OCI-LY7 (cell line): ENCODE measurements around the gene CLPTM1.

ENCODE experiments used
- CTCF ChIP-seq: fragments of 200-600 bp; sonication (generic); conservative IDR thresholded peaks from 2 replicates; pipeline ENCODE4 v1.5.1; 2014; ENCODE audit warnings: mild to moderate bottlenecking, antibody characterized with exemption, low read length, moderate library complexity, mixed read lengths
- EZH2phosphoT487 ChIP-seq: fragments of 200-600 bp; sonication (generic); IDR thresholded peaks from 2 replicates; pipeline ENCODE4 v1.6.1; 2018; ENCODE audit warnings: low read depth, borderline replicate concordance, mild to moderate bottlenecking, mixed run types, antibody characterized with exemption, low read length, moderate library complexity, mixed read lengths

GRCh38 chr19:44955505-44956439 lies 592 bp downstream of the CLPTM1 start:
- TF ChIP-seq CTCF (no peak), EZH2phosphoT487 (no peak)
